Measurements from ENCODE around the gene RIPPLY1. TPM values are rescaled to one million over a fixed set of nuclear protein-coding genes. Genes with fewer than 3 reads are reported as not detected.

The RIPPLY1 gene
- total RNA-seq, 2 experiments from 2014 or later = not detected

GRCh38 chrX:106921637-106922036 lies 18.5 kb upstream of the RIPPLY1 start:
- peaks cover 15% of the 10 kb centered on the region for H3K4me1 Mint-ChIP-seq (ENCODE audit: low read depth)
- intact Hi-C loops (cut with micrococcal nuclease) = no loop called here
- no peak overlapping the region for H3K27ac Mint-ChIP-seq
- ATAC-seq = no peak
- DNase-seq = no peak
- ChIA-PET POLR2A (no interaction called here), CTCF (interaction anchor here (1.5 kb wide), 1 partner anchor 23 kb away, joined by 7 read pairs; no protein-coding TSS in a partner anchor)
- H3K4me3 Mint-ChIP-seq = no peak overlapping the region
- no peaks in the 10 kb centered on the region for H3K36me3 Mint-ChIP-seq (ENCODE audit: low read depth)
- no peaks in the 10 kb centered on the region for H3K27me3 Mint-ChIP-seq
- TF ChIP-seq CTCF (IDR thresholded peaks at IDR 0.05) = no peak
- H3K9me3 Mint-ChIP-seq = no peaks in the 10 kb centered on the region

- Mint-ChIP-seq H3K36me3 (ENCODE audit: low read depth) (no peaks in the 10 kb centered on the region), H3K9me3 (no peaks in the 10 kb centered on the region), H3K4me3 (no peak within 1 kb of the TSS), H3K27me3 (peaks cover 4% of the 10 kb centered on the region), H3K27ac (no peak within 1 kb of the TSS), H3K4me1 (ENCODE audit: low read depth) (peaks cover 15% of the 10 kb centered on the region)
- DNase-seq = no peak
- ChIA-PET POLR2A (no interaction called here), CTCF (no interaction called here)
- no peak for TF ChIP-seq CTCF (IDR thresholded peaks at IDR 0.05)
- intact Hi-C loops (cut with micrococcal nuclease) = no loop called here
- no peak for ATAC-seq
Measured at GRCh38 chrX:106919932-106920452, 16.9 kb upstream of the RIPPLY1 start, which contains the start of gene CLDN2. Gene CLDN2 (plus strand): TSS chrX:106920402. CDS start chrX:106928229, 7,827 bp downstream.

- ChIA-PET CTCF (interaction anchor here (1.5 kb wide), 1 partner anchor 24 kb away, joined by 4 read pairs; no protein-coding TSS in a partner anchor), POLR2A (no interaction called here)
- no peak overlapping the region for H3K27ac Mint-ChIP-seq
- peak; percentile 7 for DNase-seq
- peaks cover 15% of the 10 kb centered on the region for H3K4me1 Mint-ChIP-seq (ENCODE audit: low read depth)
- no peak overlapping the region for H3K4me3 Mint-ChIP-seq
- intact Hi-C loops (cut with micrococcal nuclease) = no loop called here
- no peaks in the 10 kb centered on the region for H3K9me3 Mint-ChIP-seq
- no peak for TF ChIP-seq CTCF (IDR thresholded peaks at IDR 0.05)
- peaks cover 4% of the 10 kb centered on the region for H3K27me3 Mint-ChIP-seq
- H3K36me3 Mint-ChIP-seq (ENCODE audit: low read depth) = no peaks in the 10 kb centered on the region
- ATAC-seq = no peak
Measured at GRCh38 chrX:106917830-106918500, 14.8 kb upstream of the RIPPLY1 start.

GRCh38 chrX:106912864-106913263 lies 9.7 kb upstream of the RIPPLY1 start:
- ChIA-PET CTCF (no interaction called here), POLR2A (no interaction called here)
- H3K27ac Mint-ChIP-seq = no peak overlapping the region
- no peak overlapping the region for H3K4me3 Mint-ChIP-seq
- H3K4me1 Mint-ChIP-seq (ENCODE audit: low read depth) = peaks cover 9% of the 10 kb centered on the region
- intact Hi-C loops (cut with micrococcal nuclease) = no loop called here
- no peak for TF ChIP-seq CTCF (IDR thresholded peaks at IDR 0.05)
- peaks cover 4% of the 10 kb centered on the region for H3K27me3 Mint-ChIP-seq
- H3K9me3 Mint-ChIP-seq = no peaks in the 10 kb centered on the region
- ATAC-seq (no peak), DNase-seq (no peak)
- H3K36me3 Mint-ChIP-seq (ENCODE audit: low read depth) = no peaks in the 10 kb centered on the region

- no peak overlapping the region for H3K27ac Mint-ChIP-seq
- intact Hi-C loops (cut with micrococcal nuclease) = no loop called here
- no peaks in the 10 kb centered on the region for H3K9me3 Mint-ChIP-seq
- H3K4me1 Mint-ChIP-seq (ENCODE audit: low read depth) = no peaks in the 10 kb centered on the region
- CTCF ChIA-PET = interaction anchor here (4.3 kb wide), 1 partner anchor 12 kb away, joined by 22 read pairs; no protein-coding TSS in a partner anchor
- no peaks in the 10 kb centered on the region for H3K36me3 Mint-ChIP-seq (ENCODE audit: low read depth)
- no peak for TF ChIP-seq CTCF (IDR thresholded peaks at IDR 0.05)
- DNase-seq (no peak), ATAC-seq (no peak)
- H3K4me3 Mint-ChIP-seq = no peak overlapping the region
- no peaks in the 10 kb centered on the region for H3K27me3 Mint-ChIP-seq
- POLR2A ChIA-PET = no interaction called here
Measured at GRCh38 chrX:106906361-106906760, 3.2 kb upstream of the RIPPLY1 start.

Data from activated CD8-positive, alpha-beta T cell treated with anti-CD3 and anti-CD28 coated beads for 36 hours (primary cell).